Measurements from ENCODE around the gene PDIK1L.
"Not testable (repeated sequence)": the region's sequence is repeated elsewhere in the genome, so short reads cannot be mapped to it uniquely, and the experiment has no call there.

PDIK1L gene

GRCh38 chr1:26090893-26091292, 20.7 kb upstream of the PDIK1L start:
- DNase-seq (ENCODE audit: low read depth in 2 of 2): no peak

GRCh38 chr1:26092422-26092821, 19.2 kb upstream of the PDIK1L start:
- DNase-seq (ENCODE audit: low read depth in 2 of 2): no peak

DNA sequence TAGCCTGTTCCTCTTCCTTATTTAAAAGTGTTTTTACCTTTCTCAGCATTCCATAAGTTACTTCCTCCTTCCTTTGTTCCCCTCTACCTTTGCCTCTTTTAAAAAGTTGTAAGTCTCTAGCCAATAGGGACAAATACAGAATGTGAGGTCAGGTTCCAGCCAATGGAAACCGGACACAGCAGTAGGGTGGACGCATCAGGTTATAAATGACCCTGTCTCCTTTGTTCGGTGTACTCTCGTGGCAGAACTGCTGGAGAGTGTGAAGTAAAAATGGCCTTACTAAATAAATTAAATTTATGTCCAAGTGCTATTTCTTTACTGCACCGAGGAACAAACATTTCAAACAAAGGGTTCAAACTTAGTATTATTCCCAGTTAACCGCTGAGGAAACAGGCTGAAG, 18.1 kb upstream of the PDIK1L start:
- not testable (repeated sequence) for DNase-seq (ENCODE audit: low read depth in 2 of 2)

DNA sequence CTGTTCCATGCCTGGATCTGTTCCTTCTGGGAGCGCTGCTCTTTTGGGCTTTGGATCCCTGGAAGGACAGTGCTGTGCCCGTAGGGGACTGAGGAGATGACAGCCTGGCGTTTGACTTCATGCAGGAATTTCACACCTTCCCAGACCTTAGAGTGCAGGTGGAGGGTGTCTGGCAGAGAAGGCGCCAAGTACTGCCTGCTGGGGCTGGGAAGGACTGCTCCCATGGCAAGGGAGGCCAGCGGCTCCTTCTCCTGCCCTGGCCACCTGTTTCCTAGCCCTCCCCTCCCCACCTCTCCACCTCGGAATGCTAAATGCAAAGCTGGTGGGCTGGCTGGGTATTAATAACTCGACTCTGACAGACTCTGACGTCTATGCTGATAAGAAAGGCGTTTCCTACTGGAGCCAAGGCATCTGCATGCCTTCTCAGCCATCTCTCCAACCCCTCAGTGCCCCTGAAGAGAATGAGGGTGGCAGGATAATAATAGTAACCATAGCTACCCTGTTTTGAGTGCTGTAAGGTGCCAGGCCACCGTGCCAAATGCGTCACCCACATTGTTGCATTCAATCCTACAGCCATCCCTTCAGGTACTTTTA, 17.5 kb upstream of the PDIK1L start:
- no peak for DNase-seq (ENCODE audit: low read depth in 2 of 2)

DNA sequence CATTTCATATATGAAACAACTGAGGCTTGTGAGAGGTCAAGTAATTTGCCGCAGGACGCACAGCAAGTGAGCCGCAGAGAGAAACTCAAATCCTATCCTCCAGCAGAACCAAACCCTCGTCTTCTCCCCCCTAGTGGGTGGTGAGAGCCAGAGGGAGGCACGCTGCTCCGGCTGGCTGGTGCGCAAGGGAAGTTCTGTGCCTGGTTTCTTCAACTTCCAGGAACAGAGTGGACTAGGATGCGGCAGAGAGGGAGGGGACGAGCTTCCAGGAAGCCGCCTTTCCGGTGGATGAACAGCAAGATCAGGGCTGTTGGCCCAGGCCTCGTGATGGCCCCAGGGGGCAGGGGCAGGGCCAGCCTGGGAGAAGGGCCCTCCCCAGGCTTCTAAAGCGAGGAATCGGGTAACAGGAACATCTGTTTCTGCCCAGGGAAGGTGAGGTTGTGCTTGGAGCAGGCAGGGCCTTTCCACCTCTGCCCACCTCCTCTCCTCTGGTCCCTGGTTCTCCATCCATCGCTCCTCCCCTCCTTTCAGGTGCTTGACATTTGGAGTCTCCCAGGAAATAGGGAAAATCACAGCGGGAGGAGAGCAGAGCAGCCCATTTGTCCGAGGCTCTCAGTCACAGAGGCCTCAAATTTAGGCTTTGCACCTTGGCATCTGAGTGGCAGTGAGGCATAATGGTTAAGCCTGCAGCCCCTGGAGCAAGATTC, 16.8 kb upstream of the PDIK1L start:
- DNase-seq (ENCODE audit: low read depth in 2 of 2): no peak

- DNase-seq (ENCODE audit: low read depth in 2 of 2): no peak
These were observed 15.2 kb upstream of the PDIK1L start for GRCh38 chr1:26096471-26096870.

GRCh38 chr1:26097696-26098095, 13.9 kb upstream of the PDIK1L start:
- no peak for DNase-seq (ENCODE audit: low read depth in 2 of 2)

DNA sequence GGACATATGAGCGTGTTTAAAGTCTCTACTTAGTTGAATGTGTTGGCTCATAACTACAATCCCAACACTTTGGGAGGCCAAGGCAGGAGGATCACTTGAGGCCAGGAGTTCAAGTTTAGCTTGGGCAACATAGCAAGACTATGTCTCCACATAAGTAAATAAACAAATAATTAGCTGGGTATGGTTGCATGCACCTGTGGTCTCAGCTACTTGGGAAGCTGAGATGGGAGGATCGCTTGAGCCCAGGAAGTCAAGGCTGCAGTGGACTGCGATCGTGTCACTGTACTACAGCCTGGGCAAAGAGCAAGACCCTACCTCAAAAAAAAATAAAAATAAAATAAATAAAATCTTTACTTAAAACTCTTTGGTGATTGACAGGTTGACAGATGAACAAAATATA, 13.0 kb upstream of the PDIK1L start:
- DNase-seq (ENCODE audit: low read depth in 2 of 2): no peak

GRCh38 chr1:26099780-26100179, 11.8 kb upstream of the PDIK1L start:
- no peak for DNase-seq (ENCODE audit: low read depth in 2 of 2)

DNA sequence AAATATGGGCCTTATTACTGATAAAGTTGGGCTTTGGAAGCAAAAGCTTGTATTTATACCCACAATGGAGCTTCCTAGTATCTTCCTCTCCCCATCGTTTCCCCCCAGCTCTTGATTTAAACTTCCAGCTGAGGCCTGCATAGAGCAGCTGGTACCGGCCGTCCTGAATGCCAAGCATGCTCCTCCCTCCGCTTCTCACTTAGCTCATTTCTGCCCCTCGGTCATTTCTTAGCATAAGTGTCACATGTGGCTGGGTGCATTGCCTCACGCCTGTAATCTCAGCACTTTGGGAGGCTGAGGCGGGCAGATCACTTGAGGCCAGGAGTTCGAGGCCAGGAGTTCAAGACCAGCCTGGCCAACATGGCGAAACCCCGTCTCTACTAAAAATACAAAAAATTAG, 11.4 kb upstream of the PDIK1L start:
- not testable (repeated sequence) for DNase-seq (ENCODE audit: low read depth in 2 of 2)

GRCh38 chr1:26102119-26102518, 9.5 kb upstream of the PDIK1L start:
- no peak for DNase-seq (ENCODE audit: low read depth in 2 of 2)

DNA sequence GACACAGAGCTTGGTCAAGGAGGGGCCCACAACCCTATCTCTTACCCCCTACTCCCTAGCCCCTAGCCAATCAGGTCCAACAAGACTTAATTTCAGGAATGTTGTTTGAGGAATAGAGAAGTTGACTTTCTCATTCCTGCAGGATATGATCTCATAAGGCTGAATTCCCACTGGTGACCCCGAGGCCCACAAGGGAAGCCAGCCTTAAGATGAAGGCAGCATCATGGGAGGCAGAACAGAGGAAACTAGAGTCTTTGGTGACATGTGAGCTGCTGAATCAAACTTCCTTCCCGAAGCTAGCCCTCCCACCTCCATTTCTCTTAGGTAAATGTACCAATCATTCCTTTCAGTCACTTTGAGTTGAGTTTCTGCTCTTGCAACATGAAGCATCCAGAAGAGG, 9.1 kb upstream of the PDIK1L start:
- no peak for DNase-seq (ENCODE audit: low read depth in 2 of 2)

DNA sequence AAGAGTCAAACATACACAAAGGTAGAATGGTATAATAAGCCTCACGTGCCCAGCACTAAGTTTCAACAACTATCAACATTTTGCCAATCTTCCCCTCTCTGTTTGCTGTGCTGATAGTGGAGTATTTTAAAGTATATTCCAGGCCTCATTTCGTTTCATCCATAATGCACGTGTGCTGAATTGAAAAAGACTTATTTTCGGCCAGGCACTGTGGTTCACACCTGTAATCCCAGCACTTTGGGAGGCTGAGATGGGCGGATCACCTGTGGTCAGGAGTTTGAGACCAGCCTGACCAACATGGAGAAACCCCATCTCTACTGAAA, 6.4 kb upstream of the PDIK1L start:
- DNase-seq (ENCODE audit: low read depth in 2 of 2): not testable (repeated sequence)

GRCh38 chr1:26109229-26110164, 2.1 kb upstream of the PDIK1L start:
- no peak for DNase-seq (ENCODE audit: low read depth in 2 of 2)

GRCh38 chr1:26110731-26111529, 694 bp upstream of the PDIK1L start:
- peak; percentile 46 to 63 for DNase-seq (ENCODE audit: low read depth in 2 of 2)

GRCh38 chr1:26112407-26112775, 767 bp downstream of the PDIK1L start:
- no peak for DNase-seq (ENCODE audit: low read depth in 2 of 2)

DNA sequence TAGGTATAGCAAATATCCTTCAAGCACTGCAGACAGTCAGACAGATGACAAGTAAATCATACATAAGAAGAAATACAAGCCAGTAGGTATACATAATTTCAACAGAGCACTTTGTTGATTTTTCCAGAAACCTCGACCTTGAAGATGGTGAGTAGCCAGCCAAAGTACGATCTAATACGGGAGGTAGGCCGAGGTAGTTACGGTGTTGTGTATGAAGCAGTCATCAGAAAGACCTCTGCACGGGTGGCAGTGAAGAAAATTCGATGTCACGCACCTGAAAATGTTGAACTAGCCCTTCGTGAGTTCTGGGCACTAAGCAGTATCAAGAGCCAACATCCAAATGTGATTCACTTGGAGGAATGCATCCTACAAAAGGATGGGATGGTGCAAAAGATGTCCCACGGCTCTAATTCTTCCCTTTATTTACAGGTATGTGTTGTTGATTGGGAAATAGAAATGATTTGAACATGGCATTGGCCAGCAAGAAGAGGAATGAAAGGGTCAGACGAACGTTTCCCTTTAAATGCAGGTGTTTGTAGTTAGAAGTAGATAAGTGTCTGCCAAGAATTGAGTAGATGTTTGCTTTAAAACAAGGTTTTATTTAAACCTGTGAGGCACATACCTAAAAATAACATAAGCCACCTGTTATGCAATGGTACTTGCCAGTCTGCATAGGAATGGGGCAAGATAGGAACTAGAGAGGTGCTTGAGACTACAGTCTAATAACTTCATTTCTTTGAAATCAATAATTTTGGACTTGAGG, 2.7 kb downstream of the PDIK1L start:
- DNase-seq (ENCODE audit: low read depth in 2 of 2): no peak

- DNase-seq (ENCODE audit: low read depth in 2 of 2): no peak
These were observed 8.4 kb downstream of the PDIK1L start for GRCh38 chr1:26119892-26120608.

DNA sequence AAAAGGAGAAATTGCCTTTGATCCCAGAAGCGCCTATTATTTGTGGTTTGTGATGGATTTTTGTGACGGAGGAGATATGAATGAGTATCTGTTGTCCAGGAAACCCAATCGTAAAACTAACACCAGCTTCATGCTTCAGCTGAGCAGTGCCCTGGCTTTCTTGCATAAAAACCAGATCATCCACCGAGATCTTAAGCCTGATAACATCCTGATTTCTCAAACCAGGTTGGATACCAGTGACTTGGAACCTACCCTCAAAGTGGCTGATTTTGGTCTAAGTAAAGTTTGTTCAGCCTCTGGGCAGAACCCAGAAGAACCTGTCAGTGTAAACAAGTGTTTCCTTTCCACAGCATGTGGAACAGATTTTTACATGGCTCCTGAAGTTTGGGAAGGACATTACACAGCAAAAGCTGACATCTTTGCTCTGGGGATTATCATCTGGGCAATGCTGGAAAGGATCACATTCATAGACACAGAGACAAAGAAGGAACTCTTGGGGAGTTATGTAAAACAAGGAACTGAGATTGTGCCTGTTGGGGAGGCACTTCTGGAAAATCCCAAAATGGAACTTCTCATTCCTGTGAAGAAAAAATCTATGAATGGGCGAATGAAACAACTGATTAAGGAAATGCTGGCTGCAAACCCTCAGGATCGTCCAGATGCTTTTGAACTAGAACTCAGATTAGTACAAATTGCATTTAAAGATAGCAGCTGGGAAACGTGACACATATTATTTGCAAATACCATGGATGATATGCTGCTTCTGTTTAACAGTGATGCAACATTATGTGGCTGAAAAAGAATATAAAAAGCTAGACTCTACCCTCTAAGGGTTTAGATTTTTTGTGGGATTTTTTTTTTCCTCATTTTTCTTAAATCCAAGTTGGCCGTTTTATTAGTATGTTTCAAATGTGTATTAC, 10.5 kb downstream of the PDIK1L start:
- DNase-seq (ENCODE audit: low read depth in 2 of 2): no peak

All from stimulated activated CD8-positive, alpha-beta memory T cell treated with anti-CD3 and anti-CD28 coated beads, Interleukin-7, amount 100 ng/mL, for 4 hours (primary cell).